Activated B cell treated with CpG ODN at 0.5 μM for 24 hours (primary cell): Measurements from ENCODE around the gene TRERF1. TPM values are rescaled to one million over a fixed set of nuclear protein-coding genes. Genes with fewer than 3 reads are reported as not detected.

Experiments used
- ATAC-seq: fragments of 200-7000 bp; cut with Tn5 transposase; one replicate; pipeline ENCODE4 v1.10.0; 2021; ENCODE audit warnings: low read depth, mild to moderate bottlenecking, moderate library complexity
- CTCF ChIA-PET: fragments of 350-600 bp; sonication (Branson Sonifier 250); formaldehyde crosslinking; loops from one replicate; lab custom pipeline; 2021; ENCODE audit warnings: antibody characterized with exemption; lab: Charles Lee
- POLR2A ChIA-PET: fragments of 350-600 bp; sonication (Branson Sonifier 250); formaldehyde crosslinking; loops from one replicate; lab custom pipeline; 2021; ENCODE audit warnings: antibody characterized with exemption; lab: Charles Lee
- DNase-seq: peaks from one replicate; pipeline ENCODE4 v3.0.0; 2022
- H3K27ac Mint-ChIP-seq: one replicate; pipeline ENCODE4 v1.8.0; 2020; ENCODE audit warnings: mixed read lengths
- H3K27me3 Mint-ChIP-seq: one replicate; pipeline ENCODE4 v1.8.0; 2021; ENCODE audit warnings: mixed read lengths
- H3K36me3 Mint-ChIP-seq: one replicate; pipeline ENCODE4 v1.8.0; 2021; ENCODE audit warnings: low read depth, mixed read lengths
- H3K4me1 Mint-ChIP-seq: one replicate; pipeline ENCODE4 v1.8.0; 2021; ENCODE audit warnings: mixed read lengths
- H3K4me3 Mint-ChIP-seq: one replicate; pipeline ENCODE4 v1.8.0; 2020; ENCODE audit warnings: mild to moderate bottlenecking, mixed read lengths
- H3K9me3 Mint-ChIP-seq: one replicate; pipeline ENCODE4 v1.8.0; 2020; ENCODE audit warnings: mixed read lengths
- intact Hi-C: fragments of 100-400 bp; cut with micrococcal nuclease; formaldehyde crosslinking; loops from one replicate; pipeline ENCODE4 v1.15.1; 2024
- total RNA-seq: library from RNA; stranded (reverse); gene quantifications from 2 replicates; pipeline ENCODE4 v1.2.3, GENCODE V29; 2022
- TF ChIP-seq, protein P1 (sequence below): fragments of 200-600 bp; IDR thresholded peaks from one replicate; pipeline ENCODE4 v1.8.0; 2022; ENCODE audit warnings: antibody characterized with exemption, mild to moderate bottlenecking

TRERF1 gene
- total RNA-seq, 1 donor from 2014 or later: 4.1 TPM

DNA sequence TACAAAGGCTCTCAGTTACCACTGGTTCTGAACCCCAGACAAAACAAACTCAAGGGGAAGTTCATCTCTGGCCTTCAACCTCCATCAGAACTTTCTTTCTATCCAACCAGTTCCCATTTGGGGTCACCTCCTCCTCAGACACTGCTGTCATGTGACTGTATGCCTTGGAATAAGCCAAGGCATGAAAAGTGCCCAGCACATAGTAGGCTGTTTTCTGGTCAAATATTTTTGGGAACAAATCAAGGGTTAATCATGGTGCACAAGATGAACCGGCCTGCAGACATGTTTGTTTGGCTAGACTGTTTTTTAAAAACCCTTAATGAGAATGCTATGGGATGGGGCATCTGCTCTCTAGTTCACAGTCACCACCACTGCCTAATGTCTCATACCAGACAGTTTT lies 185.2 kb downstream of the TRERF1 start:
- ATAC-seq: no peak
- H3K27me3 Mint-ChIP-seq: no peaks in the 10 kb centered on the region
- CTCF ChIA-PET: no interaction called here
- POLR2A ChIA-PET: no interaction called here
- DNase-seq: no peak
- no peak overlapping the region for H3K27ac Mint-ChIP-seq
- H3K4me1 Mint-ChIP-seq: peaks cover 20% of the 10 kb centered on the region
- TF ChIP-seq, protein P1, sequence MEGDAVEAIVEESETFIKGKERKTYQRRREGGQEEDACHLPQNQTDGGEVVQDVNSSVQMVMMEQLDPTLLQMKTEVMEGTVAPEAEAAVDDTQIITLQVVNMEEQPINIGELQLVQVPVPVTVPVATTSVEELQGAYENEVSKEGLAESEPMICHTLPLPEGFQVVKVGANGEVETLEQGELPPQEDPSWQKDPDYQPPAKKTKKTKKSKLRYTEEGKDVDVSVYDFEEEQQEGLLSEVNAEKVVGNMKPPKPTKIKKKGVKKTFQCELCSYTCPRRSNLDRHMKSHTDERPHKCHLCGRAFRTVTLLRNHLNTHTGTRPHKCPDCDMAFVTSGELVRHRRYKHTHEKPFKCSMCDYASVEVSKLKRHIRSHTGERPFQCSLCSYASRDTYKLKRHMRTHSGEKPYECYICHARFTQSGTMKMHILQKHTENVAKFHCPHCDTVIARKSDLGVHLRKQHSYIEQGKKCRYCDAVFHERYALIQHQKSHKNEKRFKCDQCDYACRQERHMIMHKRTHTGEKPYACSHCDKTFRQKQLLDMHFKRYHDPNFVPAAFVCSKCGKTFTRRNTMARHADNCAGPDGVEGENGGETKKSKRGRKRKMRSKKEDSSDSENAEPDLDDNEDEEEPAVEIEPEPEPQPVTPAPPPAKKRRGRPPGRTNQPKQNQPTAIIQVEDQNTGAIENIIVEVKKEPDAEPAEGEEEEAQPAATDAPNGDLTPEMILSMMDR: no peak
- H3K4me3 Mint-ChIP-seq: no peak overlapping the region
- intact Hi-C loops: no loop called here
- no peaks in the 10 kb centered on the region for H3K9me3 Mint-ChIP-seq
- H3K36me3 Mint-ChIP-seq: no peaks in the 10 kb centered on the region

DNA sequence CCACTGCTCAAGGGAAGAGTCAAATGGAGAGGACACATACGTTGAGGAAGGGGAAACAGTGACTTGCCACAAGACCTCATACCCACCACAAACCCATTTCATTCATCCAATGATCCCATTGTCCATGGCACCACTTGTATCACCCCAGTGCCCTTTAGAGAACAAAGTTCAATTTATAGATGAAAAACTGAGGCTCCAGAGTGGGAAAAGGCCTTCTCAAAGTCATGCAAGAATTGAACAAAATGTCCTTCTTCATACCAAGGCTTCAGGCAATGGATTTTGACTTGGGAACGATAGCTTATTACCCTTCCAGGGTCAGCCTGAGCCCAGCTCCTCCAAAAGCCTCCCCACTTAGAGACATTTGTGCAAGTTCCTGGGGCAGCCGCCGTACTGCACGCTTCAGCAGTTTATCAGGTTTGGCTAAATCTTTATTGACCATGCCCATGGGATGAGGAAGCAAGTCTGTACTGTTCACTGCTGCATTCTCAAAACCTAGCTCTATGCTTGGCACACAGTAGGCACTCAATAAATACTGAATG lies 186.8 kb downstream of the TRERF1 start:
- no peaks in the 10 kb centered on the region for H3K36me3 Mint-ChIP-seq
- no peak overlapping the region for H3K4me3 Mint-ChIP-seq
- no peak for ATAC-seq
- DNase-seq: no peak
- TF ChIP-seq, protein P1: no peak
- ChIA-PET CTCF (interaction anchor here (2.2 kb wide), 1 partner anchor 282 kb away, joined by 10 read pairs; no protein-coding TSS in a partner anchor), POLR2A (interaction anchor here (0.6 kb wide), 1 partner anchor 476 kb away, joined by 4 read pairs; no protein-coding TSS in a partner anchor)
- peaks cover 14% of the 10 kb centered on the region for H3K4me1 Mint-ChIP-seq
- no peaks in the 10 kb centered on the region for H3K27me3 Mint-ChIP-seq
- intact Hi-C loops: loop anchor here (5.0 kb wide), 1 partner anchor 267 kb away; no protein-coding TSS in a partner anchor
- H3K9me3 Mint-ChIP-seq: no peaks in the 10 kb centered on the region
- H3K27ac Mint-ChIP-seq: no peak overlapping the region

DNA sequence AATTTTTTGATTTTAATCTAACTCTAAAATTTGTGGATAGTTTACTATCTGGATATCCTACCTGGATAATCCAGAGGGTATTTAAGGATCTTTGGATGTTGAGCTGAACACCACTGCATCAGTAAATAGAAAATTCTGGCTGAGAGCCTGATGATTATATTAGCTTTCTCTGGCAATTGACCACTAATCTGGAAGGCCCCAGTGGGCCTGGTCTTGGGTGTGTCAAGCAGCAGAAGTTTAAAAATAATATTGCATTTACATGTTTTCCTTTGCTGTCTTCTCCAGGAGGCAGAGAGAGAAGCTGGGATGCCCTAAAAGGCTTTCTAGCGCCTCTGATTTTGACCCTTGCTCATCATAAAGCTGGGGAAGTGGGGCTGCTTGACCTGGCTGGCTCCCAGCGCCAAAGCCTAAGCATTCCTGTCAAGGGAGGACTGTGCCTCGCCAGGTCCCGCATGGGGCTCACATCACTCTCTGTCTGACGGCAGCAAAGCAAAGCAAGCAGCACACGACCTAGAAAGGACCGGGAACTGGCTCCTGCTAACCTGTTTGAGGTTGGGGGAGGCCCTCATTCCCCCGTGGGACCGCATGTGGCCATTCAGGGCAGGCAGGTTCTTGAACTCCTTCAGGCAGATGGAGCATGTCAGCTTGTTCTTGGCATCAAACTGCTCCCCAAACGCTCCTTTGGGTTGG lies 187.4 kb downstream of the TRERF1 start:
- TF ChIP-seq, protein P1: no peak
- H3K27ac Mint-ChIP-seq: no peak overlapping the region
- no peaks in the 10 kb centered on the region for H3K27me3 Mint-ChIP-seq
- intact Hi-C loops: loop anchor here (5.0 kb wide), 1 partner anchor 268 kb away; no protein-coding TSS in a partner anchor
- ChIA-PET POLR2A (no interaction called here), CTCF (interaction anchor here (2.2 kb wide), 1 partner anchor 283 kb away, joined by 10 read pairs; no protein-coding TSS in a partner anchor)
- H3K4me1 Mint-ChIP-seq: peaks cover 8% of the 10 kb centered on the region
- no peak for DNase-seq
- H3K4me3 Mint-ChIP-seq: no peak overlapping the region
- no peak for ATAC-seq
- H3K36me3 Mint-ChIP-seq: no peaks in the 10 kb centered on the region
- H3K9me3 Mint-ChIP-seq: no peaks in the 10 kb centered on the region

DNA sequence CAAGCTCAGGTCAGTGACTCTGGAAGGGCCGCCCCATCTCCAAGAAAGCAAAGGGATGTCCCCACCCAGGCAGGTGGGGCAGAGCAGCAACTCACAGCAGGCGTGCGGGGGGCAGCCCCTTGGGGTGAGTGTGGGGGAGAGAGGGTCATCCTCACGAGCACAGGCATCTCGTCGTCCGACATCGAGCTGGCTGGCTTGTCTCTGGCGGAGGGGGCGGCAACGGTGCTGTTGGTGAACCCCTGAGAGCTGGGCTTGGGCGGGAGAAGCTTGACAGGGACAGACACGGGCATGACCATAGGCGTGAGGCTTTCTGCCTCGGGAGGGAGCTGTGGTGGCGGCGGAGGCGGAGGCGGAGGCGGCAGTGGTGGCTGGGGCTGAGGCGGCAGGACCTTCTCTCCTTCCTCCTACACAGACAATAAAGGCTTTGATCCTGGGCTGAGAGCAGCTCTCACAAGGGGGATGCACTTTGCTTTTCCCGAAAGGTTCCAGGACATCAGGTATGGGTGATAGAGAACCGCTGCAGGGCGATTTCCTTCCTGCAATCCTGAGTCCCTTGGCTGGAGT lies 188.5 kb downstream of the TRERF1 start:
- no peaks in the 10 kb centered on the region for H3K27me3 Mint-ChIP-seq
- H3K36me3 Mint-ChIP-seq: no peaks in the 10 kb centered on the region
- H3K9me3 Mint-ChIP-seq: no peaks in the 10 kb centered on the region
- H3K4me3 Mint-ChIP-seq: no peak overlapping the region
- ChIA-PET POLR2A (no interaction called here), CTCF (interaction anchor here (4.7 kb wide), 1 partner anchor 284 kb away, joined by 57 read pairs; no protein-coding TSS in a partner anchor)
- intact Hi-C loops: loop anchor here (5.0 kb wide), 1 partner anchor 269 kb away; no protein-coding TSS in a partner anchor
- no peaks in the 10 kb centered on the region for H3K4me1 Mint-ChIP-seq
- DNase-seq: no peak
- H3K27ac Mint-ChIP-seq: no peak overlapping the region
- TF ChIP-seq, protein P1: no peak
- ATAC-seq: no peak

DNA sequence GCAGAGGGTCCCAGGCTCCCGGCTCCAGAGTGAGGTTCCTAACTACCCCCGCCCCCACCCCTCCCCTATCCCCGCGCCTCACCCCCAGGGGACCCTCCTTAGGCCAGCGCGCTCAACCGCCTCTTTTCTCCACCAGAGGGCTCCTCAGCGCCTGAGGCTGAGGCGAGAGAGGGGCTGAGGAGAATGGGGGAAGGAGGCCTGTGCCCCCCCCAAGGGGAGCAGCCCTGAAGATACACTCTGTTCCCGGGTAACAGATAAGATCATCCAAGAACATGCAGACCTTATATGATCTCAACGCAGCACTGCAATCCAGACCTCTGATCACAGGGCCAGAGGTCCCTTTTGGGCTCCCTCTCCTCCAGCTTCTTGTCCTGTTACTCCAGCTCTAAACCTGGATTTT lies 190.8 kb downstream of the TRERF1 start:
- ATAC-seq (peak; percentile 49), DNase-seq (no peak)
- Mint-ChIP-seq H3K36me3 (no peaks in the 10 kb centered on the region), H3K27me3 (no peaks in the 10 kb centered on the region), H3K9me3 (no peaks in the 10 kb centered on the region), H3K4me1 (no peaks in the 10 kb centered on the region), H3K4me3 (no peak overlapping the region), H3K27ac (no peak overlapping the region)
- TF ChIP-seq, protein P1: no peak
- POLR2A ChIA-PET: interaction anchor here (0.7 to 0.9 kb wide), 2 partner anchors 287 to 485 kb away, joined by 3 read pairs; partner anchors contain the start of gene TBCC
- intact Hi-C loops: loop anchor here (1.0 to 5.0 kb wide), 2 partner anchors 271 to 286 kb away; no protein-coding TSS in a partner anchor
- CTCF ChIA-PET: interaction anchor here (0.7 to 4.7 kb wide), 5 partner anchors 270 to 639 kb away, joined by 3 to 57 read pairs (median 3); no protein-coding TSS in a partner anchor
